A549 (cell line): Measurements from ENCODE around the gene DPCD. TPM values are rescaled to one million over a fixed set of nuclear protein-coding genes. Genes with fewer than 3 reads are reported as not detected.

Experiments used
- ATAC-seq, 2 experiments: fragments of 200-7000 bp in 1 of 2; fragments of >200 bp in 1 of 2; cut with Nextera tagmentation in 1 of 2; cut with Tn5 transposase in 1 of 2; 3 replicates each; pipeline versions ENCODE4 v1.8.0 to v1.9.1; 2018 to 2020; ENCODE audit warnings: mild to moderate bottlenecking in 1 of 2, moderate library complexity in 1 of 2
- CTCF ChIA-PET: fragments of 300-600 bp; sonication (Branson Sonifier 250); formaldehyde crosslinking; extraction: SDS; loops from one replicate; lab custom pipeline; 2021; ENCODE audit warnings: antibody characterized with exemption, inconsistent platforms; lab: Yijun Ruan, JAX
- POLR2A ChIA-PET: fragments of 350-600 bp; formaldehyde crosslinking; extraction: SDS; loops from one replicate; lab custom pipeline; 2021; ENCODE audit warnings: antibody characterized with exemption, inconsistent platforms; lab: Yijun Ruan, JAX
- DNase-seq, 2 experiments: peaks; one replicate each; pipeline versions ENCODE4 v3.0.0 to v3.0.0-alpha.2; 2011 to 2016; ENCODE audit warnings: low read depth in 1 of 2, low spot score in 1 of 2
- FAIRE-seq: peaks from 2 replicates; lab custom pipeline; 2011; peaks lifted over from hg19 to GRCh38; lab: Jason Lieb, UNC
- H3K27ac ChIP-seq, 2 experiments: fragments of >200 bp; sonication (Bioruptor Twin); formaldehyde crosslinking; 3 replicates each; pipeline ENCODE4 v1.5.1; 2016 to 2017
- H3K4me1 ChIP-seq: fragments of >200 bp; sonication (Bioruptor Twin); formaldehyde crosslinking; 3 replicates; pipeline ENCODE4 v1.6.1; 2016
- H3K4me2 ChIP-seq: fragments of >200 bp; sonication (Bioruptor Twin); formaldehyde crosslinking; 3 replicates; pipeline ENCODE4 v1.6.1; 2016
- H3K4me3 ChIP-seq: fragments of >200 bp; sonication (Bioruptor Twin); formaldehyde crosslinking; 3 replicates; pipeline ENCODE4 v1.5.1; 2016
- H3K9me3 ChIP-seq: fragments of >200 bp; sonication (Bioruptor Twin); formaldehyde crosslinking; 3 replicates; pipeline ENCODE4 v1.6.1; 2016
- CBX8 ChIP-seq: fragments of 200-600 bp; sonication (generic); IDR thresholded peaks from 2 replicates; pipeline ENCODE4 v1.6.1; 2016
- CHD2 ChIP-seq: fragments of 150-350 bp; IDR thresholded peaks from 2 replicates; pipeline ENCODE4 v1.6.1; 2014; ENCODE audit warnings: low read length; ENCODE audit not compliant: partially characterized antibody
- CHD4 ChIP-seq: fragments of 200-600 bp; sonication (generic); IDR thresholded peaks from 2 replicates; pipeline ENCODE4 v1.6.1; 2016; ENCODE audit warnings: antibody characterized with exemption, mild to moderate bottlenecking, borderline replicate concordance
- FOSB ChIP-seq: fragments of 250-450 bp; sonication (Bioruptor Pico); IDR thresholded peaks from 2 replicates; pipeline ENCODE4 v1.5.0; 2020; ENCODE audit warnings: mild to moderate bottlenecking, moderate library complexity
- HOXB5 ChIP-seq: fragments of 250-450 bp; sonication (Bioruptor Pico); IDR thresholded peaks from 2 replicates; pipeline ENCODE4 v1.5.0; 2020; ENCODE audit warnings: mild to moderate bottlenecking, moderate library complexity
- KDM1A ChIP-seq: fragments of 200-600 bp; sonication (generic); IDR thresholded peaks from 2 replicates; pipeline ENCODE4 v1.6.1; 2016; ENCODE audit warnings: low read depth, mild to moderate bottlenecking
- MAFK ChIP-seq: fragments of 450-650 bp; IDR thresholded peaks from 2 replicates; pipeline ENCODE4 v1.6.1; 2014; ENCODE audit not compliant: partially characterized antibody
- MYC ChIP-seq: IDR thresholded peaks from 2 replicates; pipeline ENCODE4 v1.6.1; 2012; ENCODE audit warnings: mild to moderate bottlenecking, inconsistent platforms, low read length, improper control_type of control experiment, borderline replicate concordance
- POLR2AphosphoS2 ChIP-seq: conservative IDR thresholded peaks from 2 replicates; pipeline ENCODE4 v1.6.1; 2012; ENCODE audit warnings: low read length, improper control_type of control experiment, inconsistent platforms
- RAD21 ChIP-seq, 2 experiments: fragments of >200 bp in 1 of 2; sonication (Bioruptor Twin) in 1 of 2; formaldehyde crosslinking in 1 of 2; IDR thresholded peaks in 1 of 2; conservative IDR thresholded peaks in 1 of 2; 2 replicates in 1 of 2; 3 replicates in 1 of 2; pipeline ENCODE4 v1.6.1; 2012 to 2018; ENCODE audit warnings: inconsistent platforms in 1 of 2
- RARB ChIP-seq: fragments of 250-450 bp; sonication (Bioruptor Pico); IDR thresholded peaks from 2 replicates; pipeline ENCODE4 v1.8.0; 2021; ENCODE audit warnings: mild to moderate bottlenecking, moderate library complexity
- RNF2 ChIP-seq: fragments of 200-600 bp; sonication (generic); IDR thresholded peaks from 2 replicates; pipeline ENCODE4 v1.6.1; 2016; ENCODE audit warnings: low read depth, mild to moderate bottlenecking, antibody characterized with exemption, moderate library complexity, borderline replicate concordance
- SMC3 ChIP-seq: fragments of >200 bp; sonication (Bioruptor Twin); formaldehyde crosslinking; IDR thresholded peaks from 3 replicates; pipeline ENCODE4 v1.6.1; 2018; ENCODE audit warnings: inconsistent platforms
- SREBF2 ChIP-seq: fragments of 450-650 bp; IDR thresholded peaks from 2 replicates; pipeline ENCODE4 v1.6.1; 2014; ENCODE audit warnings: mild to moderate bottlenecking, moderate library complexity
- TFCP2L1 ChIP-seq: fragments of 250-450 bp; sonication (Bioruptor Pico); IDR thresholded peaks from 2 replicates; pipeline ENCODE4 v1.5.0; 2021; ENCODE audit warnings: mild to moderate bottlenecking
- ZFP36 ChIP-seq: fragments of 450-650 bp; IDR thresholded peaks from 2 replicates; pipeline ENCODE4 v1.6.1; 2014; ENCODE audit warnings: borderline replicate concordance; ENCODE audit not compliant: partially characterized antibody
- ZNF302 ChIP-seq: fragments of 250-450 bp; sonication (Bioruptor Pico); IDR thresholded peaks from 2 replicates; pipeline ENCODE4 v1.9.0; 2021; ENCODE audit warnings: inconsistent platforms, mild to moderate bottlenecking, moderate library complexity
- WGBS: methylation state at CpG from one replicate; pipeline ENCODE4 v1.1.6; 2017; ENCODE audit errors: missing lambda C conversion rate; 5-methylcytosine and 5-hydroxymethylcytosine counted together
- polyA plus RNA-seq, 4 experiments: library from polyadenylated mRNA; depleted of rRNA in 3 of 4; stranded (reverse); fragments of >200 nt; fragmentation: RNase III in 1 of 4; extraction: RNeasy Plus Mini Kit Qiagen cat#74134 plus additional on column Dnase treatment in 1 of 4; gene quantifications; 2 replicates in 3 of 4; 3 replicates in 1 of 4; pipeline ENCODE4 v1.2.3, GENCODE V29; 2011 to 2017
- TF ChIP-seq, protein P1 (sequence below): fragments of 250-450 bp; sonication (Bioruptor Pico); IDR thresholded peaks from 2 replicates; pipeline ENCODE4 v1.5.0; 2021; ENCODE audit warnings: mild to moderate bottlenecking, moderate library complexity, borderline replicate concordance
- TF ChIP-seq, protein P2 (sequence below): fragments of 200-600 bp; sonication (generic); IDR thresholded peaks from 2 replicates; pipeline ENCODE4 v1.6.1; 2016; ENCODE audit warnings: antibody characterized with exemption, mild to moderate bottlenecking, moderate library complexity
- TF ChIP-seq, protein P3 (sequence below): fragments of >200 bp; sonication (Bioruptor Twin); formaldehyde crosslinking; IDR thresholded peaks from 3 replicates; pipeline ENCODE4 v1.6.1; 2016
- TF ChIP-seq, protein P4 (sequence below): IDR thresholded peaks from 2 replicates; pipeline ENCODE4 v1.6.1; 2012
- TF ChIP-seq, protein P5 (sequence below): IDR thresholded peaks from 2 replicates; pipeline ENCODE4 v1.6.1; 2012; ENCODE audit warnings: low read depth, borderline replicate concordance

DPCD gene
- polyA plus RNA-seq, 2 of the 4 experiments (the other 2 are of a cell fraction): 37.4 to 40.8 TPM

- Histone ChIP-seq H3K27ac (no peak overlapping the region), H3K9me3 (no peaks in the 10 kb centered on the region), H3K4me2 (no peak overlapping the region), H3K4me1 (no peaks in the 10 kb centered on the region), H3K4me3 (no peak overlapping the region)
- no peak for DNase-seq
- no peak for ATAC-seq
- CTCF ChIA-PET: interaction anchor here (1.2 to 4.5 kb wide), 3 partner anchors 12 to 48 kb away, joined by 3 to 19 read pairs (median 3); no protein-coding TSS in a partner anchor
- no peak for FAIRE-seq
- WGBS: 75% methylated on average over 13 of the region's 13 CpGs
- TF ChIP-seq CHD4 (no peak), MAFK (peak; percentile 51)
- TF ChIP-seq, all 56 proteins: peak for 1
- POLR2A ChIA-PET: interaction anchor here (0.6 kb wide), 1 partner anchor 802 kb away, joined by 3 read pairs; no protein-coding TSS in a partner anchor
Observed at GRCh38 chr10:101614663-101615524, 26.8 kb downstream of the DPCD start.

- POLR2A ChIA-PET: no interaction called here
- TF ChIP-seq ZNF302 (CRISPR knock-in tag) (no peak), POLR2AphosphoS2 (no peak), FOSB (CRISPR knock-in tag) (no peak), KDM1A (no peak), TFCP2L1 (no peak), SREBF2 (no peak), SMC3 (no peak), RARB (no peak), RAD21 (conservative IDR thresholded peaks at IDR 0.05 in 1 of 2, IDR thresholded peaks at IDR 0.05 in 1 of 2) (no peak), MYC (no peak)
- TF ChIP-seq, protein P1, sequence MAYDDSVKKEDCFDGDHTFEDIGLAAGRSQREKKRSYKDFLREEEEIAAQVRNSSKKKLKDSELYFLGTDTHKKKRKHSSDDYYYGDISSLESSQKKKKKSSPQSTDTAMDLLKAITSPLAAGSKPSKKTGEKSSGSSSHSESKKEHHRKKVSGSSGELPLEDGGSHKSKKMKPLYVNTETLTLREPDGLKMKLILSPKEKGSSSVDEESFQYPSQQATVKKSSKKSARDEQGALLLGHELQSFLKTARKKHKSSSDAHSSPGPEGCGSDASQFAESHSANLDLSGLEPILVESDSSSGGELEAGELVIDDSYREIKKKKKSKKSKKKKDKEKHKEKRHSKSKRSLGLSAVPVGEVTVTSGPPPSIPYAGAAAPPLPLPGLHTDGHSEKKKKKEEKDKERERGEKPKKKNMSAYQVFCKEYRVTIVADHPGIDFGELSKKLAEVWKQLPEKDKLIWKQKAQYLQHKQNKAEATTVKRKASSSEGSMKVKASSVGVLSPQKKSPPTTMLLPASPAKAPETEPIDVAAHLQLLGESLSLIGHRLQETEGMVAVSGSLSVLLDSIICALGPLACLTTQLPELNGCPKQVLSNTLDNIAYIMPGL: no peak
- ATAC-seq: no peak
- WGBS: 81% methylated on average over 4 of the region's 5 CpGs
- FAIRE-seq: no peak
- DNase-seq: no peak
- CTCF ChIA-PET: interaction anchor here (1.3 to 4.5 kb wide), 2 partner anchors 13 to 47 kb away, joined by 3 to 19 read pairs; no protein-coding TSS in a partner anchor
- no peaks in the 10 kb centered on the region for H3K4me1 ChIP-seq
- H3K27ac ChIP-seq: no peak overlapping the region
- H3K4me2 ChIP-seq: no peak overlapping the region
- no peaks in the 10 kb centered on the region for H3K9me3 ChIP-seq
- no peak overlapping the region for H3K4me3 ChIP-seq
Observed at GRCh38 chr10:101615525-101616116, 27.5 kb downstream of the DPCD start.

GRCh38 chr10:101616415-101617101 is 28.4 kb downstream of the DPCD start:
- no peak for DNase-seq
- ATAC-seq: no peak
- WGBS: 90% methylated on average over 9 of the region's 9 CpGs
- FAIRE-seq: no peak
- ChIA-PET CTCF (interaction anchor here (0.6 to 4.5 kb wide), 7 partner anchors 10 to 165 kb away, joined by 3 to 19 read pairs (median 3); no protein-coding TSS in a partner anchor), POLR2A (no interaction called here)
- Histone ChIP-seq H3K4me1 (no peaks in the 10 kb centered on the region), H3K4me2 (no peak overlapping the region), H3K27ac (no peak overlapping the region), H3K4me3 (no peak overlapping the region), H3K9me3 (no peaks in the 10 kb centered on the region)
- TF ChIP-seq, protein P2, sequence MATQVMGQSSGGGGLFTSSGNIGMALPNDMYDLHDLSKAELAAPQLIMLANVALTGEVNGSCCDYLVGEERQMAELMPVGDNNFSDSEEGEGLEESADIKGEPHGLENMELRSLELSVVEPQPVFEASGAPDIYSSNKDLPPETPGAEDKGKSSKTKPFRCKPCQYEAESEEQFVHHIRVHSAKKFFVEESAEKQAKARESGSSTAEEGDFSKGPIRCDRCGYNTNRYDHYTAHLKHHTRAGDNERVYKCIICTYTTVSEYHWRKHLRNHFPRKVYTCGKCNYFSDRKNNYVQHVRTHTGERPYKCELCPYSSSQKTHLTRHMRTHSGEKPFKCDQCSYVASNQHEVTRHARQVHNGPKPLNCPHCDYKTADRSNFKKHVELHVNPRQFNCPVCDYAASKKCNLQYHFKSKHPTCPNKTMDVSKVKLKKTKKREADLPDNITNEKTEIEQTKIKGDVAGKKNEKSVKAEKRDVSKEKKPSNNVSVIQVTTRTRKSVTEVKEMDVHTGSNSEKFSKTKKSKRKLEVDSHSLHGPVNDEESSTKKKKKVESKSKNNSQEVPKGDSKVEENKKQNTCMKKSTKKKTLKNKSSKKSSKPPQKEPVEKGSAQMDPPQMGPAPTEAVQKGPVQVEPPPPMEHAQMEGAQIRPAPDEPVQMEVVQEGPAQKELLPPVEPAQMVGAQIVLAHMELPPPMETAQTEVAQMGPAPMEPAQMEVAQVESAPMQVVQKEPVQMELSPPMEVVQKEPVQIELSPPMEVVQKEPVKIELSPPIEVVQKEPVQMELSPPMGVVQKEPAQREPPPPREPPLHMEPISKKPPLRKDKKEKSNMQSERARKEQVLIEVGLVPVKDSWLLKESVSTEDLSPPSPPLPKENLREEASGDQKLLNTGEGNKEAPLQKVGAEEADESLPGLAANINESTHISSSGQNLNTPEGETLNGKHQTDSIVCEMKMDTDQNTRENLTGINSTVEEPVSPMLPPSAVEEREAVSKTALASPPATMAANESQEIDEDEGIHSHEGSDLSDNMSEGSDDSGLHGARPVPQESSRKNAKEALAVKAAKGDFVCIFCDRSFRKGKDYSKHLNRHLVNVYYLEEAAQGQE: no peak
- TF ChIP-seq ZFP36 (no peak), RNF2 (no peak), CHD2 (no peak), HOXB5 (CRISPR knock-in tag) (no peak), POLR2AphosphoS2 (no peak), CBX8 (no peak)
- TF ChIP-seq, protein P3, sequence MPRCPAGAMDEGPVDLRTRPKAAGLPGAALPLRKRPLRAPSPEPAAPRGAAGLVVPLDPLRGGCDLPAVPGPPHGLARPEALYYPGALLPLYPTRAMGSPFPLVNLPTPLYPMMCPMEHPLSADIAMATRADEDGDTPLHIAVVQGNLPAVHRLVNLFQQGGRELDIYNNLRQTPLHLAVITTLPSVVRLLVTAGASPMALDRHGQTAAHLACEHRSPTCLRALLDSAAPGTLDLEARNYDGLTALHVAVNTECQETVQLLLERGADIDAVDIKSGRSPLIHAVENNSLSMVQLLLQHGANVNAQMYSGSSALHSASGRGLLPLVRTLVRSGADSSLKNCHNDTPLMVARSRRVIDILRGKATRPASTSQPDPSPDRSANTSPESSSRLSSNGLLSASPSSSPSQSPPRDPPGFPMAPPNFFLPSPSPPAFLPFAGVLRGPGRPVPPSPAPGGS: no peak
- TF ChIP-seq, protein P4, sequence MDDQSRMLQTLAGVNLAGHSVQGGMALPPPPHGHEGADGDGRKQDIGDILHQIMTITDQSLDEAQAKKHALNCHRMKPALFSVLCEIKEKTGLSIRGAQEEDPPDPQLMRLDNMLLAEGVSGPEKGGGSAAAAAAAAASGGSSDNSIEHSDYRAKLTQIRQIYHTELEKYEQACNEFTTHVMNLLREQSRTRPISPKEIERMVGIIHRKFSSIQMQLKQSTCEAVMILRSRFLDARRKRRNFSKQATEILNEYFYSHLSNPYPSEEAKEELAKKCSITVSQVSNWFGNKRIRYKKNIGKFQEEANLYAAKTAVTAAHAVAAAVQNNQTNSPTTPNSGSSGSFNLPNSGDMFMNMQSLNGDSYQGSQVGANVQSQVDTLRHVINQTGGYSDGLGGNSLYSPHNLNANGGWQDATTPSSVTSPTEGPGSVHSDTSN: no peak
- TF ChIP-seq, protein P5, sequence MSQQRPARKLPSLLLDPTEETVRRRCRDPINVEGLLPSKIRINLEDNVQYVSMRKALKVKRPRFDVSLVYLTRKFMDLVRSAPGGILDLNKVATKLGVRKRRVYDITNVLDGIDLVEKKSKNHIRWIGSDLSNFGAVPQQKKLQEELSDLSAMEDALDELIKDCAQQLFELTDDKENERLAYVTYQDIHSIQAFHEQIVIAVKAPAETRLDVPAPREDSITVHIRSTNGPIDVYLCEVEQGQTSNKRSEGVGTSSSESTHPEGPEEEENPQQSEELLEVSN: no peak
